NK-92 (cell line): ENCODE data around the gene RRAS.

Source experiments
- DNase-seq: peaks from one replicate; lab custom pipeline; 2025; ENCODE audit not compliant: unreplicated experiment; lab: John Stamatoyannopoulos, UW

RRAS gene

DNA sequence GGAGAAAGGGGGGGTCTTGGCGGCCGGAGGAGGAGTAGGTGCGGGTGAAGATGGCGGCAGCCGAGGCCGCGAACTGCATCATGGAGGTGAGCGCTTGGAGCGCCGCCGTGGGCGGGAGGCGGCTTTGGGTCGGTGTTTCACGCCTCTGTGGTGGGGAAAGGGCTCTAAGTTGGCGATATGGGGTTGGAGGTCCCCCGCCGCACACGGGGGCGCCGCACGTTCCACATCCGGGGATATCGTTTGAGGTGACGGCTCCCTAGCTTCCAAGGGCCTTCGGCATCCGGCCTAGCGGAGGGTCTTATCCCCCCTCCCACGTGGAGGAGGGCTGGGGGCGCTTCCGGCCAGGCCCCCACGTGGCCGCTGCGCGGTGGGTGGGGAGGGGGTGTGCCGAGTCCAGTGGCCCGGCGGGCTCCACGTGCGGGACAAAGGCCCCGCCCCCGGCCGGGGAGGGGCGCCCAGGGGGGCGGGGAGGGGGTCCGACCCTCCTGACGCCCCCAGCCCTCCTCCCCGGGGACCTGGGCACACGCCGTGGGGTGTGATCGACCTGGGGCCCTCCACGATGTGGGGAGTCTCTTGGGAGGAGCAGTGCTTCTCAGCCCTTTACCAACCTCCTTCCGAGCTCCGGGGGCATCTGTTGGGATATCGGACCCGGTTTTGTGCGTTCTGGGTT, 37.4 kb upstream of the RRAS start, which contains the start of gene PRMT1:
Gene PRMT1 (plus strand): TSS at position 41 of the 670 bp plus-strand sequence. CDS start 10 bp downstream, at position 51.
- DNase-seq: no peak

DNA sequence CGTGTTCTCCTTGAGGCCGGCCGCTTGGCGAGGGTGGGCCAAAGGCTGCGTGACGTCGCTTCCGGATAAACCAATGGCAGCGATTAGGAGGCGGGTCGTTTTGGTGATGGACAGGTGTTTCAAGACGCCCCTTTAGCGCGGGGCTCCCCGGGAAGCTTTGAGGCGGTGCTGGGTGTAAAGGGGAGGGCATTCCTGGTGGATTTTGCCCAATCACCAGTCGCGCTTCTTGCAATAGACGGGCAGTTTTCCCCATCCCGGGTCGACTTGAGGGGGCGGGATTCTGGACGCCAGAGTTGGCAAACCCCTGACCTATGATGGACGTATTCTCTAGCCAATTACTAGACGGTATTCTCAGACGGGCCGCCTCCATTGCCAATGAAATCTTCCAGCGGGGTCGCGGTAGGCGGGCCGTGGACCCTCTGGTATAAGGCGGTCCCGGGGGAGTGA, 36.9 kb upstream of the RRAS start:
- DNase-seq: peak; percentile 95

DNA sequence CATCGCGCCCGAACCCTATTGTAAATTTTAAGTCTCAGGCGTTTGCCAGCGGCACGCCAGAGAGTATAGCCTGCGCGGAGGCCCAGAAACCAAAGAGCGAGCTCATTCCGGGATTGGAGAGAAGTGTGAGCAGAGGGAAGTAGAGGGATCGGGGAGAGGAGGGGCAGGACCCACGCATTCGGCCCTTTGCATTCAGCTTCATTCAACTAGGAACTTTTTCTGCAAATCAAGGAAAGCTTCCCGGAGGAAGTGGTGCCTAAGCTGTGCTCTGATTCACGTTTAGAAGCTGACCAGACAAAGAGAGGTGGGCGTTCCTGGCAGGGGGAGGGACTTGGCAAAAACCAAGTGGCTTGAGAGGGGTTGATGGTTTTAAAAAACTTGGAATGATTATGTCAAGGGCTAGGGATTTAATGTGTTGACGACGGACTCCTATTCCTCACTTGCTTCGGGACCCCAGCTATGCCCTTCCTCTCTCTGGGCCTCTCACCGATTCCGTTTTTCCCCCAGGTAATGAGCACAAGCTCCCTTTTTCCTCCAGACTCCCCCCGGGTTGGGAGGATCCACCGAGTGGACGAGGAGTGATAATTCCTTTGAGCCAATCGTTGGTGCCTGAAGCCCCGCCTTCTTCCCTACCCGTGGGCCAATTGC, 36.3 kb upstream of the RRAS start:
- DNase-seq: no peak

DNA sequence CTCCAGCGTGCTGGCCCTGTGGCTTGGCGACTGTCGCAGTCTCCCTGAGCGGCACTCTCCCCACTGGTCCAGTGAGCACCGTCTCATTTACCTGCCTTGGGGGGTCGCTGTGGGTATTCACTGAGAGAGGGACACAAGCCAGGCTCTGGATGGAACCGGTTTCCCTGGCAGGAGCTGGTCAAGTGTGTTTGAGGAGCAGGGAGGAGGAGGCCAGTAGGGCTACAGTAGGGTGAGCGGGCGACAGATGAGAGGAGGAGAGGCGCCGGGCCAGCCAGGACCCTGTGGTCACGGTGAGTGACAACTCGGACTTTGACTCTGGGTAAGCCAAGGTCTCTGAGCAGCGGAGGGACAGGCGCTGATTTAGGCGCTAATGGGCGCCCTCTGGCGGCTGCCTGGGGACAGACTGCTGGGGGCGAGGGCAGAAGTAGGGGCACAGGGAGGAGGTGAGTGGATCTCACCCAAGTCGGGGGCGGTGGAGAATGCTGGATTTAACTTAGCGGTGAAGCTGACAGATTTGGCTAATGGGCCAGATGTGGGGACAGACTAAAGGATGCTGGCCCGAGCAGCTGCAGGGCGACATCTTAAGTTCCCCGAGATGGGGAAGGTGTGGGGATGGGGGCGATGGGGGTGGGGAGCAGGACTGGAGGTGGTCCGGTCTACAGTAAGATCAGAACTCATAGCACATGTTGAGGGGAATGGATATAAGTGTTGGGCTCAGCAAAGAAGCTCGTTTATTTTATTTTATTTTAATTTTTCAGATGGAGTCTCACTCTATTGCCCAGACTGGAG, 32.4 kb upstream of the RRAS start:
- no peak for DNase-seq

DNA sequence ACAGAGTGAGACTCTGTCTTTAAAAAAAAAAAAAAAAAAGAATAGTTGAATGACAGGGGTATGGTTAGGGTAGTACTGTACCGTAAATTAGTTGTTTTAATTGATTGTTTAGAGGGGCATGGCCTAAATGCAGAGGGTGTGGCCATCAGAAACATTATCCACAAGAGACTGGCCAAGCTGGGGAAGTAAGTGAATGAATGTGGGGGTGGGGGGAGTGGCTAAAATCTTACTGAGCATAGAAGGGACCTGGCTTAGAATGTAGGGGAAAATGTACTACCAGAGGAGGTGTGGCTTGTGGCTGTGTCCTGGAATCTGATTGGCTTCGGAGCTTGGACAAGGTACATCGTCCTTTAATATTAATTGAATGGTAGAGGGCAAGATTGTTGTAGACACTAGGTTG, 29.6 kb upstream of the RRAS start:
- no peak for DNase-seq

DNA sequence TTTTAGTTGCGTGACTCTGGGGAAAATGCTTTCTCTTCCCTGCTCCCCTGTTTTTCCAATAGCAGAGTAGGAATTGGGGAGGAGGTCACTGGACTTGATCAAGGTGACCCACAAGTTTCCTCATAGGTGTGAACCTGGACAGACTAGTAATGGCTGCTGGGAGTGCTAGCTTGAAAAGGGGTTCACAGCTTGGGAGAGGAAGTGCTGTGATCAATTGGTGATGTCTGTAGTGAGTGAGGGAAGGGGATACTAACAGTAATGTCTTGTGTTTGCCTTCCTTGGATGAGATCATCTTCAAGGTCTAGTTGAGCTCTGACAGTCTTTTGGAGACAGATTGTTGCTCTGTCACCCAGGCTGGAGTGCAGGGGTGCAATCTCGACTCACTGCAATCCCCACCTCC, 27.5 kb upstream of the RRAS start:
- no peak for DNase-seq

DNA sequence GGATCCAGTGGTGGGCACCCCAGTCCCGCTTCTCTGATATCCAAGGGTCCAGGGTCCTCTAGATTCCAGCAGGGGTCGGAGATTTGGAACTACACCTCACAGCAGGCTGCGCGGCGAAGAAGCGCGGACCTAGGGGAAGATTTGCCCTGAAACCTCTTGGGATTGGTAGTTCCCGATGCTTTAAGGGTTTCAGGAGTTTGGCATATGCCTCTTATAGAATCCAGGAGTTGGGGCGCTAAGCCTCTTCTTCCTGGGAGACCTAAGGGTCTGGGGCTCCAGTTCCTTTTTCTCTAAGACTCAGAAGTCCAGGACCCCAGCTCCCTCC, 26.1 kb upstream of the RRAS start:
- no peak for DNase-seq

DNA sequence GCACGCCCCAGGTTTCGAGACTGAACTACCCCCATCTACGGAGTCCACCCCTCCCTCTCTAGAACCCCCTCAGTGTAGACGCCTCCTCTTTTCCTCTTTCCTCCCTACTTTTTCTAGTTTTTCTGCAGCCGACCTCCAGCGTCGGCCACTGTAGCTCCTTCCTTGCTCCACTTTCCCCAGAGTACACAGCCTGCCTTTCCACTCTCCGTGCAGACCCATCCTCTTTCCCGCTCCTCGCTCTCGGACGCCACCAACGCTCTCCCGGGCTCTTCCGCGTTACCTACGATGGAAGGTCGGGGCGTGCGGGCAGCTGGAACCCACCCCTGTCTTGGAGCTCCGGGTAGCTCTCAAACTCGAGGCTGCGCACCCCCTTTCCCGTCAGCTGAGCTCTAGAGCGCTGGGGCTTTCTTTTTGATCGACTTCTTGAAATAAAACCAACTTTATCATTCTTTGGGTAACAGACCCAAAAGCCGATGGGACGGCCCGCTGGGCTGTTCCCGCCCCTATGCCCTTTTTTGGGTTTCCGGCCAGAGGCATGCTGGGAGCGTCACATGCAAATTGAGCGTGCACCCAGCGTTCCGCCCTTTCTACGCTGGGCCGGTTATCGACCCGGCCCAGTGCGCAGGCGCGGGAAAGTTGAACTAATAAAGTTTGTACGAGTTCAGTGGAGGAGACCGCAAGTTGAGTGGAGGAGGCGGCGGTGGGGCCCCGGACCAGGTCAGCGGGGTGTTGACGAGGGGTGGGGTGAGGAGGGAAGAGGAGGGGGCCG, 25.6 kb upstream of the RRAS start, which contains the start of the genes BCL2L12 and IRF3:
Gene BCL2L12 (plus strand): TSS at position 583 of the 769 bp plus-strand sequence. CDS start 760 bp downstream, outside the sequence.
Gene IRF3 (minus strand): TSS at position 507 of the 769 bp plus-strand sequence. CDS start 1,019 bp downstream, outside the sequence.
- peak; percentile 86 for DNase-seq

DNA sequence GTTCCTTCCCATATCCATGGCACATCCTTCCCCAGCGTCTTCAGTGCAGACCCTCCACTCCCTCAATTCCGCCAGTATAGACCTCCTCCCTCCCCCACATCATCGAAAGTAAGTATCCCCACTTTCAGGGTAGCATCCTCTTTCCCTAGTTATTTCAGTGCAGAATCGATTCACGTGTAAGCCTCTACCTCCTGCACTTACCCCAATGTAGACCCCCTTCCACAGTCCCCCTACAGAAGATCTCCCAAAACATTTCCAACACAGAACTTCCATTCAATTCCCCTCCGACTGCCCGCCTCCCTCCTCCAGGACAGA, 25.1 kb upstream of the RRAS start:
- DNase-seq: no peak

DNA sequence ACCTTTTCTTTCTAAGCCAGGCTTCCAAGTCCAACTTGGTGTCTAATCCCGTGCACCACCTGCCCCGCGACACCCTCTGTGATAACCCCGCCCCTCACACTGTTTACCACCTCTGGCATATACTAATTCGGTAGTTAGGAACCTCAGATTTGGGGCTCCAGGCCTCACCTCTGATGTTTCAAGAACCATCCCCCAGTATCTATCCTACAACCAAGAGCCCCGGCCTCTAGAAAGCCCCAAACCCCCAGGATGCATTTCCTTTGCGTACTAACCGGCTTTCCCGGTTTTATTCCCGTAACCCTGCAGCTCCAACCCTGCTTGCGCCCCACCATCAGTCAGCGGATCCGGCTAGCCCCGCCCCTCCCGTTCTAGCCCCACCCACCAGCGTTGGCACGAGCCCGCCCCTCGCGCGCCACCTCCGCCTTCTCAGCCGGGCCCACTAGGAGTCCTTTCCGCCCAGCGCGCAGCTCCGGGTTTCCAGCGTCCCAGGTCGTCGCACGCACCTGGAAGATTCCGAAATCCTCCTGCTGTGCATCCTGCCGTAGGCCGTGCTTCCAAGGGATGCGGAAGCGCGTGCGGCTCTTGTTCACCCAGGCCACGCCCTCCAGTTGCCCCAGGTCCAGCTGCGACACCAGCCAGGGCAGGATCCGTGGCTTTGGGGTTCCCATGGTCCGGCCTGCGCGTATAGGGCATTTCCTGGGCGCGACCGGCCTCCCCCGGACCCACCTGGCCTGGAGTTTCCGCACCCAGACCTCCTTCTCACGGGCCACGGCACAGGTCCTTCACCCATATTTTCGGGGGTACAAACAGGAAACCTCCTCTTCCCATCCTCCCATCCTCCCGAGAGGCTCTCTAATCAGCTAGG, 24.5 kb upstream of the RRAS start:
- peak; percentile 51 for DNase-seq

DNA sequence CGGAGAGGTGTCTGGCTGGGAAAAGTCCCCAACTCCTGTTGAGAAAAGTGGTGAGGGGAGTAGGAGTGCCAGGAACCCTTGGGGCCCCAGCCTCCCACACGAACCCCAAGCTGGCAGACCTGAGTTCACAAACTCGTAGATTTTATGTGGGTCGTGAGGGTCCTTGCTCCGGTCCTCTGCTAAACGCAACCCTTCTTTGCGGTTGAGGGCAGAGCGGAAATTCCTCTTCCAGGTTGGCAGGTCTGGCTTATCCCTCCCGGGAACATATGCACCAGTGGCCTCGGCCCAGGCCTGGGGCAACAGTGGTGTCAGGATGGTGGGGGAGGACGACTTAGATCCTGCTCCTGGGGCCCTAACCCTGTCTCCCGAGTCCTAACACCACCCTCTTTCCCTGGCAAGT, 23.3 kb upstream of the RRAS start:
- no peak for DNase-seq

DNA sequence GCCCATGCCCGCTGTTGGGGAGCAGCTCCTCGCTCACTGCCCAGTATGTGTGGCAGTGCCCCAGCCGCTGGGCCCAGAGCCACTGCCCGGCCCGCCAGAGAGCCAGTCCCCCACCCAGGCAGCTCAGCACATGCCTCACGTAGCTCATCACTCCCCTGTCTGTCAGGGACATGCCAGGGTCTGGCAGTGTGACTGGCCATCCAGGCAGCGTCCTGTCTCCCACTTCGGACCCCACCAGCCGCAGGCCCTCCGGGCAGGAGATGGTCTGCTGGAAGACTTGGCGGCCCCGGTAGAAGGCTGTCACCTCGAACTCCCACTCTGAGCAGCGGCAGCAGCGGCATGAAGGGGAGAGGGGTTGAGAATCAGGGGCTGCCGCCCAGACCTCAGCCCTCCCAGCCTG, 22.1 kb upstream of the RRAS start:
- no peak for DNase-seq

DNA sequence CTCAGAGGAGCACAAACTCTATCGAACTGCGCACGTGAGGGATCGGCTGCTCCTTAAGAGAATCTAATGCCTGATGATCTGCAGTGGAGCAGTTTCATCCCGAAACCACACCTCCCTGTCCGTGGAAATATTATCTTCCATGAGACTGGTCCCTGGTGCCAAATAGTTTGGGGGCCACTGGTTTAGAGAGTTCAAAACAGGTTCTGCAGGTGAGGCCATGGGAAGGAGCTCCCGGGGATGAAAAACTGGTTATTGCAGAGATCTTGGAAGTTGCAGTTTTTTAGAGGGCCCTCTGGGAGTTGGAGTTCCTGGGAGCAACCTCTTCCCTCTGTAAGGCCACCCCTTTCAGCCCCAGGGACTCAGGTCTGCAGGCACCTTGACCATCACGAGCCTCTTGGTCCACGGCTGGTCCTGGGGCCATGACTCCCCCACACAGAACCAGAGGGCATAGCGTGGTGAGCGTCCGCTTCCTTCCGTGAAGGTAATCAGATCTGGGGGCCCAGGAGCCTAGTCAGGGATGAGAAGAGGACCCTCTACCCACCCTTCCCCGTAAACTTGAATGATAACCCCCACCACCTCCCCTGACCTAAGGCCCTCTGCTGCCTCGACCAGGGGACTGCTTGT, 20.5 kb upstream of the RRAS start:
- DNase-seq: no peak

DNA sequence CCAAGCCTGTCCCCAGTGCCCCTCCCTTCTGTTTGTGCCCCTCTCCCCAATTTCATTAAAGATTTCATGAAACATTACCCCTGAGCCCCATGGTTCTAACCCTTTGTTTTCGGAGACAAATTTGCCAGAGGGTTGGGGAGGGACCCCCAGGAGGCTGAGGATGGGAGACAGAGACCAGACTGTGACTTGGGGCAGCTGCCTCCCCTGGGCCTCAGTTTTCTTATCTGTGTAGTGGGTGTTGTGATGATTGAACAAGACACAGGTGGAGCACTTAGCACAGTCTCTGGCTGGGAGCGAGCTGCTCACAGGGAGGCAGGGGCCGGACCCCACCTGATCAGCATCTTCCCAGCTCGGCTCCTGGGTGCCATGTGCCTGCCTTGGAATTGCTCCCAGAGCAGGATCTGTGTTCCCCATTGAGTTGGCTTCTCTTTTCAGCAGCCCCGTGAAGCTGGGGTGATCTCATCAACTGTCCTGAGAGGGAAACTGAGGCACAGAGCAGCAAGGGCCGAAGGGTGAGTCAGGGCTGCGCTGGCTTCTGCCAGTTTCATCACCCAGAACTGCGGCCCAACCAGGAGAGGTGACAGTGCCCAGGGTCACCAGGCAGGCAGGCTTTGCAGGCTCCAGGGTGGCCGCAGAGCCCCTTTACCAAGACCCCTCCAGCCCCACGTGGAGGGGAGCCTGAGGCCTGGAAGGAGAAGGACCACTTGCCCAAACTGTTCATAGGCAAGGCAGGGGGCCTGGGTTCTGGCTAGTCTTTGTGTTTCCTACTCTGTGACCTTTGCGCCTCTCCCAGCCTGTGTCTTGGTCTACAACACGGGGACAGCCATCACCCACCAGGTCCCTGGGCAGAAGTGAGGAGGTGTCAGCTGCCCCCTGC, 18.9 kb upstream of the RRAS start:
- no peak for DNase-seq

DNA sequence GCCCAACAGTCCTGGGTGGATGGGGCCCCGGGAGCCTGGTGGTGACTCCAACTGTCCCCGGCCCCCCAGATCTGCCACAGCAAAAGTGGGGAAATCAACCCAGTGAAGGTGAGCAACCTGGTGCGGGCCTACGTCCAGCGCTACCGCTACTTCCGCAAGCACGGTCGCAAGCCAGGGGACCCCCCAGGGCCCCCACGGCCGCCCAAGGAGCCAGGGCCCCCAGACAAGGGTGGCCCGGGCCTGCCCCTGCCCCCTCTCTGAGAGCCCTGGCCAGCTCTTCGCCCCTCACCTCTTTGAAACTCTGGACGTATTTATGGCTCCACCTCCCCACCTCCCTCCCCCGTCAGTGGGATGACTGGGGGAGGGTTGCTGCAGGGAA, 18.2 kb upstream of the RRAS start:
- DNase-seq: no peak

DNA sequence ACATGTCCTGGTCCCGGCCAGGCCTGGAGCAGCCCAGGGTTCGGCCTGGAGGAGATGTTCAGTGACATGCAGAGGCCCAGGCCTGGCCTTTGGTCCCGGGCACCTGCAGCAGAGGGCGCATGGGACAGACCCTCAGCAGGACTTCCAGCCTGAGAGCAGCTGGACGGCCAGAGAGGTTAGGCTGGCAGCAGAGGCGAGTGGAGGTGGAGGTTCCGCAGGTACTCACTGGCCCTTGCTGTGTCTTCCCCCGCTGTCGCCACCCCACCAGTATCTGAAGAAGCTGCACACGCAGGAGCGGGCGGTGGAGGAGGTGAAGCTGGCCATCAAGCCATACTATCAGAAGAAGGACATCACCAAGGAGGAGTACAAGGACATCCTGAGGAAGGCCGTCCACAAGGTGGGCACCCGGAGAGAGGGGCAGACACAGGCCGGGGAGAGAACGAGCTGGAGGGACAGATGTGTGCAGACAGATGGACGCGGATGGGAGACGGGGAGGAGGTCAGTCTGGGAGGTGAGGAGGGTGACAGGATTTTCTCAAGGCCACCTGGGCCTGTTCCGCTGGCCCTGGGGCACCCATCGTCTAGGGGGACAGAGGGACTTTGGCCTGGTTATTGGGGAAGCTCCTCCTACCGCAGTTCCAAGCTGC, 17.7 kb upstream of the RRAS start:
- DNase-seq: no peak

DNA sequence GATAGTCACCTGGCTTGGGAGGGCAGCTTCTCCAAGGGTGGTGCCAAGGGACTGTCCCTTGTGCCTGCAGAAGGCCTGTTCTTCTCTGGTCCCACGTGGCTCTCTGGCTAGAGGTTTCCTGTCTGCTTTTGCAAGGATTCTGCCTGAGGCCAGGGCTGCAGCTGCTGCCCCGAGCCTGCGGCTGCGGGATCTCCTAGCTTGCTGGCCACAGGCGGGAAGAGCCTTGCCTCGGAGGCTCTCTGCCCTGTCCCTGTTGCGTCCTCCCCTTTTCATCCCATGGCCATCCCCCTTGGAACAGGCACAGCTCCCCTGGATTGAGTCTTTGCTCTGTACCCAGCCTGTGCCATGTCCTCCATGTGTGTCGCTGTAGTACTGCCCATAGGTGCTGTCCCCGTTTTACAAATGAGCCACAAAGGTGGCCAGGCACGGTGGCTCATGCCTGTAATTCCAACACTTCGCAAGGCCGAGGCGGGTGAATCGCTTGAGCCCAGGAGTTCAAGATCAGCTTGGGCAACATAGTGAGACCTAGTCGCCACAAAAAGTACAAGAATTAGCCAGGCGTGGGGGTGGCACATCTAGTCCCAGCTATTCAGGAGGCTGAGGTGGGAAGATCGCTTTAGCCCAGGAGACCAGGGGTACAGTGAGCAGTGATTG, 16.6 kb upstream of the RRAS start:
- DNase-seq: no peak
